ENCODE results near the gene CDCA4.

CDCA4 gene

GRCh38 chr14:105015242-105015641 lies 5.6 kb downstream of the CDCA4 start:
- TF ChIP-seq TAF1 (IDR thresholded peaks at IDR 0.05; ENCODE audit: low read depth) (no peak), EP300 (IDR thresholded peaks at IDR 0.05; ENCODE audit: borderline replicate concordance) (no peak), NFIC (IDR thresholded peaks at IDR 0.05) (no peak), CREB1 (IDR thresholded peaks at IDR 0.05; ENCODE audit: low read depth) (no peak), TCF12 (IDR thresholded peaks at IDR 0.05; ENCODE audit: low read depth) (no peak), TEAD4 (IDR thresholded peaks at IDR 0.05) (no peak), CEBPB (IDR thresholded peaks at IDR 0.05) (no peak), MAX (IDR thresholded peaks at IDR 0.05) (no peak), RAD21 (IDR thresholded peaks at IDR 0.05; ENCODE audit: low read depth) (no peak), EGR1 (IDR thresholded peaks at IDR 0.05) (no peak), FOXM1 (IDR thresholded peaks at IDR 0.05; ENCODE audit: borderline replicate concordance, low read depth) (no peak), USF1 (IDR thresholded peaks at IDR 0.05) (no peak), ZBTB7A (IDR thresholded peaks at IDR 0.05; ENCODE audit: low read depth) (no peak), REST (IDR thresholded peaks at IDR 0.05; ENCODE audit: low read depth) (no peak), YY1 (IDR thresholded peaks at IDR 0.05; ENCODE audit: low read depth) (no peak)

- TF ChIP-seq CEBPB (IDR thresholded peaks at IDR 0.05) (no peak), ZBTB7A (IDR thresholded peaks at IDR 0.05; ENCODE audit: low read depth) (no peak), TEAD4 (IDR thresholded peaks at IDR 0.05) (no peak)
Measured at GRCh38 chr14:105014631-105015030, 6.3 kb downstream of the CDCA4 start.

- no peak for TF ChIP-seq NFIC (IDR thresholded peaks at IDR 0.05)
- TF ChIP-seq ZBTB7A (IDR thresholded peaks at IDR 0.05; ENCODE audit: low read depth), result no peak
- TF ChIP-seq RAD21 (IDR thresholded peaks at IDR 0.05; ENCODE audit: low read depth), result no peak
- no peak for TF ChIP-seq FOXM1 (IDR thresholded peaks at IDR 0.05; ENCODE audit: borderline replicate concordance, low read depth)
- no peak for TF ChIP-seq CREB1 (IDR thresholded peaks at IDR 0.05; ENCODE audit: low read depth)
- no peak for TF ChIP-seq MAX (IDR thresholded peaks at IDR 0.05)
Measured at GRCh38 chr14:105014032-105014431, 6.9 kb downstream of the CDCA4 start.

GRCh38 chr14:105013150-105013785 lies 7.6 kb downstream of the CDCA4 start:
- TF ChIP-seq NFIC (IDR thresholded peaks at IDR 0.05), result peak; percentile 84
- no peak for TF ChIP-seq FOXM1 (IDR thresholded peaks at IDR 0.05; ENCODE audit: borderline replicate concordance, low read depth)

GRCh38 chr14:105012171-105012985 lies 8.5 kb downstream of the CDCA4 start:
- no peak for TF ChIP-seq RAD21 (IDR thresholded peaks at IDR 0.05; ENCODE audit: low read depth)
- no peak for TF ChIP-seq YY1 (IDR thresholded peaks at IDR 0.05; ENCODE audit: low read depth)
- TF ChIP-seq USF1 (IDR thresholded peaks at IDR 0.05), result no peak
- TF ChIP-seq NFIC (IDR thresholded peaks at IDR 0.05), result no peak
- no peak for TF ChIP-seq CEBPB (IDR thresholded peaks at IDR 0.05)
- TF ChIP-seq CREB1 (IDR thresholded peaks at IDR 0.05; ENCODE audit: low read depth), result no peak
- no peak for TF ChIP-seq TAF1 (IDR thresholded peaks at IDR 0.05; ENCODE audit: low read depth)
- no peak for TF ChIP-seq REST (IDR thresholded peaks at IDR 0.05; ENCODE audit: low read depth)
- no peak for TF ChIP-seq TEAD4 (IDR thresholded peaks at IDR 0.05)
- TF ChIP-seq TCF12 (IDR thresholded peaks at IDR 0.05; ENCODE audit: low read depth), result no peak
- no peak for TF ChIP-seq FOXM1 (IDR thresholded peaks at IDR 0.05; ENCODE audit: borderline replicate concordance, low read depth)
- no peak for TF ChIP-seq EGR1 (IDR thresholded peaks at IDR 0.05)
- no peak for TF ChIP-seq ZBTB7A (IDR thresholded peaks at IDR 0.05; ENCODE audit: low read depth)
- TF ChIP-seq EP300 (IDR thresholded peaks at IDR 0.05; ENCODE audit: borderline replicate concordance), result no peak
- TF ChIP-seq MAX (IDR thresholded peaks at IDR 0.05), result no peak; the same call in 1 of the 2 replicates
